HEK293 (cell line): ENCODE measurements around the gene PKNOX1.

Experiments
- BCL11A ChIP-seq: fragments of 450-650 bp; formaldehyde crosslinking; IDR thresholded peaks from 2 replicates; pipeline ENCODE4 v1.5.1; 2016; ENCODE audit warnings: low read depth, missing biosample characterization, missing genetic modification characterization
- KLF16 ChIP-seq: fragments of 450-650 bp; formaldehyde crosslinking; IDR thresholded peaks from 2 replicates; pipeline ENCODE4 v1.5.1; 2017; ENCODE audit warnings: missing biosample characterization, missing genetic modification characterization
- OSR2 ChIP-seq: fragments of 450-650 bp; formaldehyde crosslinking; IDR thresholded peaks from 2 replicates; pipeline ENCODE4 v1.5.1; 2016; ENCODE audit warnings: missing biosample characterization, missing genetic modification characterization
- REST ChIP-seq: fragments of 450-650 bp; formaldehyde crosslinking; IDR thresholded peaks from 2 replicates; pipeline ENCODE4 v1.5.1; 2016; ENCODE audit warnings: missing biosample characterization, missing genetic modification characterization
- SCRT1 ChIP-seq: fragments of 450-650 bp; formaldehyde crosslinking; IDR thresholded peaks from 2 replicates; pipeline ENCODE4 v1.5.1; 2016; ENCODE audit warnings: missing biosample characterization, missing genetic modification characterization, borderline replicate concordance
- ZNF24 ChIP-seq: fragments of 450-650 bp; formaldehyde crosslinking; IDR thresholded peaks from 2 replicates; pipeline ENCODE4 v1.5.1; 2016; ENCODE audit warnings: missing biosample characterization, missing genetic modification characterization
- ZNF426 ChIP-seq: fragments of 450-650 bp; formaldehyde crosslinking; IDR thresholded peaks from 2 replicates; pipeline ENCODE4 v1.5.1; 2017; ENCODE audit warnings: missing biosample characterization, missing genetic modification characterization, mild to moderate bottlenecking, inconsistent platforms, moderate library complexity
- ZNF549 ChIP-seq: fragments of 450-650 bp; IDR thresholded peaks from 2 replicates; pipeline ENCODE4 v1.5.1; 2018; ENCODE audit warnings: missing biosample characterization, missing genetic modification characterization, mild to moderate bottlenecking, inconsistent platforms, moderate library complexity
- ZNF561 ChIP-seq: fragments of 450-650 bp; IDR thresholded peaks from 2 replicates; pipeline ENCODE4 v1.5.1; 2018; ENCODE audit warnings: missing biosample characterization, missing genetic modification characterization, borderline replicate concordance
- ZNF621 ChIP-seq: fragments of 450-650 bp; formaldehyde crosslinking; IDR thresholded peaks from 2 replicates; pipeline ENCODE4 v1.5.1; 2017; ENCODE audit warnings: missing biosample characterization, missing genetic modification characterization
- ZNF776 ChIP-seq: fragments of 450-650 bp; formaldehyde crosslinking; IDR thresholded peaks from 2 replicates; pipeline ENCODE4 v1.5.0; 2017; ENCODE audit warnings: missing biosample characterization, missing genetic modification characterization, borderline replicate concordance
- ZSCAN30 ChIP-seq: fragments of 450-650 bp; IDR thresholded peaks from 2 replicates; pipeline ENCODE4 v1.5.1; 2018; ENCODE audit warnings: missing biosample characterization, mild to moderate bottlenecking, missing genetic modification characterization, moderate library complexity
- TF ChIP-seq, protein P1 (sequence below): fragments of 450-650 bp; formaldehyde crosslinking; IDR thresholded peaks from 2 replicates; pipeline ENCODE4 v1.5.1; 2016; ENCODE audit warnings: missing biosample characterization, missing genetic modification characterization
- TF ChIP-seq, protein P2 (sequence below): fragments of 450-650 bp; formaldehyde crosslinking; IDR thresholded peaks from 2 replicates; pipeline ENCODE4 v1.5.1; 2016; ENCODE audit warnings: missing biosample characterization, missing genetic modification characterization

DNA sequence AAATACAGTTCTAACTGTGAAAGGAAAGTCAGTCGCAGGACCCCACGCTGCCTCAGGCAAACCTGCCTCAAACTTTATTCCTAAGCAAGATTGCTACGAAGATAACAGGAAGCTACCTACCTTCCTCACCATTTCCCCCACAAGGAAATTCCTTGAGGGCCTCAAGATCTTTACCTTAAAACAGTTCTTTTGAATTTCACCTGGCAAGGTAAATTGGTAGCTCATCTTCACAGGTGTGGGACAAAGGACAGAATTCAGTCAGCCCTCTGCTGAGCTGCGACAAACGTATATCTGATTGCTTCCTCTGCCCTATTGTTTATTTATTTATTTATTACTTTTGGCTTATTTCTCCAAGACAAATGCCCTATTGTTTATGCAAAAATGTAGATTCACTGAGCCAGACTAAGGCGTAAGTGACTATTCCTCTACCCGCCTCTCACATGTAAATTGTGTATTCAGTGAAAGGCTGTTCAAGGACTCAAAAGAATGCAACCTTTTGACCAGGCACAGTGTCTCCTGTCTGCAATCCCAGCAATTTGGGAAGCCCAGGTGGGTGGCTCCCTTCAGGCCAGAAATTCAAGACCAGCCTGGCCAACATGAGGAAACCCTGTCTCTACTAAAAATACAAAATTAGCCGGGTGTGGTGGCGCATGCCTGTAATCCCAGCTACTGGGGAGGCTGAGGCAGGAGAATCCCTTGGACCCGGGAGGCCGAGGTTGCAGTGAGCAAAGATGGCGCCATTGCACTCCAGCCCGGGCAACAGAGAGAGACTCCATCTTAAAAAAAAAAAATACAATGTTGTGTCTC is 17.3 kb upstream of the PKNOX1 start:
- TF ChIP-seq REST (no peak), KLF16 (tag by site-specific recombination) (no peak), ZNF24 (tag by site-specific recombination) (no peak), ZNF426 (tag by site-specific recombination) (no peak), OSR2 (no peak), ZNF776 (tag by site-specific recombination) (no peak), ZNF561 (tag by site-specific recombination) (no peak), ZSCAN30 (tag by site-specific recombination) (no peak), ZNF621 (tag by site-specific recombination) (no peak), ZNF549 (tag by site-specific recombination) (no peak), SCRT1 (no peak), BCL11A (tag by site-specific recombination) (no peak)
- TF ChIP-seq, protein P1, sequence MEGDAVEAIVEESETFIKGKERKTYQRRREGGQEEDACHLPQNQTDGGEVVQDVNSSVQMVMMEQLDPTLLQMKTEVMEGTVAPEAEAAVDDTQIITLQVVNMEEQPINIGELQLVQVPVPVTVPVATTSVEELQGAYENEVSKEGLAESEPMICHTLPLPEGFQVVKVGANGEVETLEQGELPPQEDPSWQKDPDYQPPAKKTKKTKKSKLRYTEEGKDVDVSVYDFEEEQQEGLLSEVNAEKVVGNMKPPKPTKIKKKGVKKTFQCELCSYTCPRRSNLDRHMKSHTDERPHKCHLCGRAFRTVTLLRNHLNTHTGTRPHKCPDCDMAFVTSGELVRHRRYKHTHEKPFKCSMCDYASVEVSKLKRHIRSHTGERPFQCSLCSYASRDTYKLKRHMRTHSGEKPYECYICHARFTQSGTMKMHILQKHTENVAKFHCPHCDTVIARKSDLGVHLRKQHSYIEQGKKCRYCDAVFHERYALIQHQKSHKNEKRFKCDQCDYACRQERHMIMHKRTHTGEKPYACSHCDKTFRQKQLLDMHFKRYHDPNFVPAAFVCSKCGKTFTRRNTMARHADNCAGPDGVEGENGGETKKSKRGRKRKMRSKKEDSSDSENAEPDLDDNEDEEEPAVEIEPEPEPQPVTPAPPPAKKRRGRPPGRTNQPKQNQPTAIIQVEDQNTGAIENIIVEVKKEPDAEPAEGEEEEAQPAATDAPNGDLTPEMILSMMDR, result no peak
- TF ChIP-seq, protein P2, sequence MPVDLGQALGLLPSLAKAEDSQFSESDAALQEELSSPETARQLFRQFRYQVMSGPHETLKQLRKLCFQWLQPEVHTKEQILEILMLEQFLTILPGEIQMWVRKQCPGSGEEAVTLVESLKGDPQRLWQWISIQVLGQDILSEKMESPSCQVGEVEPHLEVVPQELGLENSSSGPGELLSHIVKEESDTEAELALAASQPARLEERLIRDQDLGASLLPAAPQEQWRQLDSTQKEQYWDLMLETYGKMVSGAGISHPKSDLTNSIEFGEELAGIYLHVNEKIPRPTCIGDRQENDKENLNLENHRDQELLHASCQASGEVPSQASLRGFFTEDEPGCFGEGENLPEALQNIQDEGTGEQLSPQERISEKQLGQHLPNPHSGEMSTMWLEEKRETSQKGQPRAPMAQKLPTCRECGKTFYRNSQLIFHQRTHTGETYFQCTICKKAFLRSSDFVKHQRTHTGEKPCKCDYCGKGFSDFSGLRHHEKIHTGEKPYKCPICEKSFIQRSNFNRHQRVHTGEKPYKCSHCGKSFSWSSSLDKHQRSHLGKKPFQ (tag by site-specific recombination), result no peak
